Glomerular visceral epithelial cell (primary cell): Measurements from ENCODE around the gene PDZK1IP1.
"Not testable (repeated sequence)": the region's sequence is repeated elsewhere in the genome, so short reads cannot be mapped to it uniquely, and the experiment has no call there.

Experiments used
- DNase-seq: peaks from one replicate; pipeline ENCODE4 v3.0.0-alpha.2; 2016; ENCODE audit errors: extremely low spot score

PDZK1IP1 gene

DNA sequence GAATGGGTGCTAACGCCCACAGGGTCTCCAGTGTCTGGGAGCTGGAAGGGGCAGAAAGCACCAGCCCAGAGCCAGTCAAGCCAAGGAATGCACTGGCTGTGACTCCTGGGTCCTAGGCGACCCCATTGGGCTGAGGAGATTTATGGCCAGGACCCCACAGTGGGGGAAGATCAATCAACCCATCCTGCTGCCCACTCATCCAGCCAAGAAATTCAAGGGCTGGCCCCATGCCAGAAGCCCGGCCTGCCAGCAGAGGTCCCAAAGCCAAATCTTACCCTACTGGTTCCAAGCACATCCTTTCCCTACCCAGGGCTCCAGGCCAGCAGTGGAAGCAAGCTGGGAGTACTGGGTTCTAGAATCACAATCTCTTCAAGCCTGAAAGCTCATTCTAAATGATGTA is 6.8 kb upstream of the PDZK1IP1 start:
- no peak for DNase-seq

DNA sequence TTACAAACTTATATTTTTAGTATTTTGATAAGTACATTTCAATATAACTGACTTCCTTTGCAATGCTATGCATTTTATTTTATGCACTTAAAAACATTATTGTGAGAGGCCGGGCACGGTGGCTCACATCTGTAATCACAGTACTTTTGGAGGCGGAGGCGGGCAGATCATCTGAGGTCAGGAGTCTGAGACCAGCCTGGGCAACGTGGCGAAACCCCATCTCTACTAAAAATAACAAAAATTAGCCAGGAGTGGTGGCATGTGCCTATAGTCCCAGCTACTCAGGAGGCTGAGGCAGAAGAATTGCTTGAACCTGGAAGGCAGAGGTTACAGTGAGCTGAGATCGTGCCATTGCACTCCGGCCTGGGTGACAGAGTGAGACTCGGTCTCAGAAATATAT is 6.1 kb upstream of the PDZK1IP1 start:
- DNase-seq = not testable (repeated sequence)

DNA sequence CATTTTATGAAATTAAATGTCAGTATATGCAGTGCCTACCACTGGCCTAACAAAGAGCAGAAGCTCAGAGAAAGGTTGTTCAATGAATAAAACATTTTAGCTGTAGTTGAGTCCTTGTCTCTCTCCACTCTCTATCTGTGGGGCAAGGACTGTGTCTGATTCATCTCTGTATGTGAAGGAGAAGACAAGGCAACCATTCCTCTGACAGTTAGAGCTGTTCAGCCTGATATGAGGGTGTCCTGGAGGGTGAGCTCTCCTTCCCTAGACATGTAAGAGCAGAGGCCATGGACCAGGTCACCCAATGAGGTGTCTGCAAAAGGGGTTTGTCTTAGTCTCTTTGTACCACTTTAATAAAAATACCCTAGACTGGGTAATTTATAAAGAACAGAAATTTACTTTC is 4.5 kb upstream of the PDZK1IP1 start:
- no peak for DNase-seq

DNA sequence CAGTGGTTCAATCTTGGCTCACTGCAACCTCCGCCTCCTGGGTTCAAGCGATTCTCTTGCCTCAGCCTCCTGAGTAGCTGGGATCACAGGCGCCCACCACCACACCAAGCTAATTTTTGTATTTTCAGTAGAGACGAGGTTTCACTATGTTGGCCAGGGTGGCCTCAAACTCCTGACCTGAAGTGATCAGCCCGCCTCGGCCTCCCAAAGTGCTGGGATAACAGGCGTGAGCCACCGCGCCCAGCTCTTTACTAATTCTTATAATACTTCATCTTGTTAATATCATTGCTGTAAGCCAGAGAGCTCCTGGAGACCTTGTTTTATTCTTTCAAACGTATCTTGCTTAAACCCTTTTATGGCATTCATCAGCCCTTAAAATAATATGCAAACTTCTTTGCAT is 3.7 kb upstream of the PDZK1IP1 start:
- DNase-seq = not testable (repeated sequence)

DNA sequence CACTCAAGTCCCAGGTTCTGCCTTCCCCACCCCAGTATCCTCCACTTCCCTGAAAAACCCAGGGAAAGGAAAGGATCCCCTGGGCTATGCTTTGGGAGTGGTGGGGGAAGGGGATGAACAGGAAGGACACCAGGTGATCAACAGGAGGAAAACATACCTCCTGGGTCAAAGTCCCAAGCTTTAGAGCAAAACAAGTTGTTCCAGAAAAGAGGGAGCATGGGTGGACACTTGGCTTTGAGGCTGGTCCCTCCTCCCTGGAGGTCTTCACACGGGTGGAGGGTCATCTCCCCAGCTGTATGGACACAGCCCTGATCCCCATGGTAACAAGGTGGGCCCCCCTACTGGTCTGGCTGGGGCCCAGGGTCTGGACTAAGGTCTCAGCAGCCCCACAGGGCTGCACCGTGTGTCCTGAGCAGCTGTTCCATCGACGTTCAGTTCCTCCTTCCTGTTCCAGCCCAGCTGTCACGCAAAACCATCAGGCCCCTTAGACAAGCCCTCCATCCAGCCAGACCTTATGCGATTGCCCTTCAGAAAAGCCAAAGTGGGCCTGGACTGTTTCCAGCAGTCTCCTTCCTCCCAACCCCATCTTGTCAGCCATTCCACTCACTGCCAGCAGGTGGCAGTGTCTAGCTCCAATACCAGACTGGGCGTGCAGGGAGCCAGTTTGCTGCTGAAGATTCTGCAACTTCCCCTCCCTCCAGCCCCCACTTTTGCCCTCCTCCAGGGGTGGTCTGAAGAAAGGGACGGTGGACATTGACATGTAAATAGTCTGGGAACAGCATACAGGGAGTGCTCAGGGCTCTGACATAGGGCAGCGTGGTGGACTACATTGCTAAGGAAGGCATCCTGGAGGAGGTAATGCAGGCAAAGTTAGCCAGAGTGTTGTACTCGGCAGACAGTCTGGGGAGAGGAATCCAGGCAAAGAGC is 2.9 kb upstream of the PDZK1IP1 start:
- peak; percentile 84 for DNase-seq

DNA sequence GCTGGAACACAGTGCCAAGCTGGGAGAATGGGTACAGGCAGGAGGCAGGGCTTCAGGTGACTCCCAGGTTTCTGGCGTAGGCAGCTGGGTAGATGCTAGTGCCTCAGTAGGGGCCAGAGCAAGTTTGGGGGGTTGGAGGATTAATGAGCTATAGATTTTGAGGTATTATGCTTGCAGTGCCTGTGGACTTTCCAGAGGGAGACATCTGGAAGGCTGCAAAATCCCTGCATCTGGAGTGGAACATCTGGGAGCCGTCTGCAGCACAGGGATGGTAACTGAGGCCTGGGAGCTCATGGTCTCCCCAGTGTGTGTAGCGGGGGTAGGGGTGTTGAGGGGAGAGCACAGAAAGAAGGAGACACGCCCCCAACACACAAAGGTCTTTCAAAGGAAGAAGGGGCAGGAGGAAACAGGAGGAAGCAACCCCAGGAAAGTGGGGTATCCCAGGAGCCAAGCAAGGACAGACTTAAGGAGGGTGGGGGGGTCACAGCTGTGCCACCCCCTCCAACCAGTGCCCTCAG is 2.2 kb upstream of the PDZK1IP1 start:
- DNase-seq = no peak

DNA sequence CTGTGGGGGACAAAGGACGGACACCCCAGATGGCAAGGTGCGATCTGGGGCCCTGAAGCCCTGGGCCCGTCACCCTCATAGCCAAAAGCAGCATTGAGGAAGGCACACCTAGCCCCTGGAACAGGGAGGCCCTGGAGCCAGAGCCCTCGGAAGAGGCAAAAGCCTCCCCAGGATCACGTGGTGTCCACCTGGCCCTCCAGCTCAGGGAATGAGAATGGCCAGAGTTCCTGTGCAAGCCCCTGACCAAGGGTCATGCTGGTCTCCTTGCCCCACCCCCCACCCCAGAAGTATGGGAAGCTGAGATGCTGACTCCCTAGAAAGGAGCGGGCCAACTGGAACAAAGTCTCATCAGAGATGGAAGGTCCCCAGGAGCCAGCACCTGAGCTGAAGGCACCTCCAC is 1.0 kb upstream of the PDZK1IP1 start:
- DNase-seq = no peak

DNA sequence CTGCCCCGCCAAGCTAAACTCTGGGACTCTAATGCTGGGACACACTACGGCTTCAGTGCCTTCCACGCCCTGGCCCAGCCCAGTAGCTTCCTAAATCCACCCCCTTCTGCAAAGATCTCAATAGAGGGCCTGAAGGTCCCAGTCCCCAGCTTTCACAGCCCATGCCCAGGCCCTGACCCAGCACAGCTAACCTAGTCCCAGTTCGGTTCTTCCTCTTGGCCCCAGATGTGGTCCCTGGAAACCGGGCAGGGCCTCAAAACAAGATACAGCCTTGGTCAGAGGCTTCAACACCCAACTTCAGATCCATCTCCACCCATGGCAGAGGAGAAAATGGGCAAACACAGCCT is 646 bp upstream of the PDZK1IP1 start:
- DNase-seq = no peak

DNA sequence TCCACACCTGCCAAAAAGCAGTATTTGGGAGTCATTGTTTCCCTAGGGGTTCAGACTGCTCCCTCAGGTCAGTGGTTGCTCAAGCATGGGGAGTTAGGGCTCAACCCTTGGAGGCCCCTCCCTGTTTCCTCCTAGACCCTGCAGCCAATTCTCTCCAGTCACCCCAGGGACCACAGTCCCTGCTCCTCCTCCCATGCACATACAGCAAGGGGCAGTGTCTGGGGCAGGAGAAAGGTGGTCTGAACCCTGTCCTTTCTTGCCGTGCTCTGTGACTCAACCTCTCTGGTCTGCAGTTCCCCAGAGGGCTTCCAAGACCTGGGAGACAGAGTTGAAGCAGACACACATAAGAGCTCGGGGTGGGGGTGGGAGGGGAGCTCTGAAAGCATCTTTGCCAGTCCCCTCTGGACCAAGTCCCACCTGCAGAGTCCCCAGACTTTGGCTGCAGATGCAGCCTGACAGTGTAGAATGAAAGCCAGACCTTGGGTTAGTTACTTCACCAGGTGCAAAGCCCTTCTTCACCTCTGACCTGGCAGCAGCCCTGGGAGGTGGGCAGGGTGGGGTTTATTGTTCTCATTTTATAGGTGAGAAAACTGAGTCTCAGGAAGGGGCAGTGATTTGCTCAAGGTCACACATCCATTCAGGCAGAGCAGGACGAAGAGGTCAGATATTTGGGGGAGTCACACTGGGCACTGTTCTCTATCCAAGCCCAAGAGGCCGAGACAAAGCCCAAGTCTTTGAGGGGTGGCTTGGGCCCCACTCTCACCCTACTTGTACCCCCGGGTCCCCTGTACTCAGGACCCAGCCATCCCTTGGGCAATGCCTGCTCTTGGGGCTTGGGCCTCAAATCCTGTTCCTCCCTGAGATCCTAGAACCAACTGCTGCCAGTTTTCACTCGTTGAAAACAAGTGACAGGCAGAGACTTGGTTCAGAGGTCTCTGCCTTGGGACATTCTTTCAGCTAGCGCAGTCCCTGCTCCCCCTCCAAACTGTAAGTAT is 748 bp downstream of the PDZK1IP1 start:
- no peak for DNase-seq

DNA sequence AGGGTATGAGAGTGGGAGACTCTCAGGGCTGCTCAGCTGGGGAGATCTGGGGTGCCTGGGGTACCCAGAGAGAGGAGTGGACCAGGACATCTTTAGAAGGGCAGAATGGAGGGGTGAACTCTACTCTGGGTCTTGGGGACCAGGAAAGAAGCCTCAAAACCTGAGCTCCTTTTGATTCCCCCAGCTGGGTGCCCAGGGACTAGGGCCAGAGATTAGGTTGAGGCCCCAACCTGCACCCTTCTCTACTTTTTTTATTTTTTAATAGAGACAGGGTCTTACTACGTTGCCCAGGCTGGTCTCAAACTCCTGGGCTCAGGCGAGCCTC is 1.9 kb downstream of the PDZK1IP1 start:
- no peak for DNase-seq

DNA sequence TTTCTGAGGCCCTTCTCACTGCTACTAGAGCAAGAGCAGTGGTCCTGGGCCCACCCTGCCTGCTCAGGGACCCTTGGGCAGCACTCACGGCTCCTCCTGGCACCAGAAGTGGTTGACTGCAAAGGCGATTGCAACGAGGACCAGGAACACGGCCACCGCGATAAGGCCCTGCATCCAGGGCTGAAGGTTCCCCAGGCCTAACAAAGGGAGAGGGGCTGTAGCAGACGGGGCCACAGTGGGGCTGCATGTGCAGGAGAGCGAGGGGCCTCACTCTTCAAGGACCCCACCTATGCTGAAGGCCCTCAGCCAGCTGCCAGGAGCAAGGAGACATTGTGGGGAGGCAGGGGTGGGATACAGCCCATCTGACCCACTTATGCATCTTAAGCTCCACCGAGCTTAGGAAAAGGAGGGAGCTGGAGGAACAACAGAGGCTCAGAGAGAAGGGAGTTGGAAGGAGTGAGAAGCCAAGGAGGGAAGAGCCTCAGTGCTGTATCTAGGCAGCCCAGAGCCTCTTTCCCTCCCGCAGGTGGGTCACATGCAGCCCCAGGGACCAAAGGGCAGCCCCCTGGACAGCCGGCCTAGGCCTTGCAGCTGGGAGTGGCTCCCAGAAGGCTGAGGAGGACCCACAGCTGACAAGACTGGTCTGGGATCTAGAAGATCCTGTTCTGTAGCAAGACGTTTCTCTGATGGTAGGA is 2.5 kb downstream of the PDZK1IP1 start:
- DNase-seq = no peak

DNA sequence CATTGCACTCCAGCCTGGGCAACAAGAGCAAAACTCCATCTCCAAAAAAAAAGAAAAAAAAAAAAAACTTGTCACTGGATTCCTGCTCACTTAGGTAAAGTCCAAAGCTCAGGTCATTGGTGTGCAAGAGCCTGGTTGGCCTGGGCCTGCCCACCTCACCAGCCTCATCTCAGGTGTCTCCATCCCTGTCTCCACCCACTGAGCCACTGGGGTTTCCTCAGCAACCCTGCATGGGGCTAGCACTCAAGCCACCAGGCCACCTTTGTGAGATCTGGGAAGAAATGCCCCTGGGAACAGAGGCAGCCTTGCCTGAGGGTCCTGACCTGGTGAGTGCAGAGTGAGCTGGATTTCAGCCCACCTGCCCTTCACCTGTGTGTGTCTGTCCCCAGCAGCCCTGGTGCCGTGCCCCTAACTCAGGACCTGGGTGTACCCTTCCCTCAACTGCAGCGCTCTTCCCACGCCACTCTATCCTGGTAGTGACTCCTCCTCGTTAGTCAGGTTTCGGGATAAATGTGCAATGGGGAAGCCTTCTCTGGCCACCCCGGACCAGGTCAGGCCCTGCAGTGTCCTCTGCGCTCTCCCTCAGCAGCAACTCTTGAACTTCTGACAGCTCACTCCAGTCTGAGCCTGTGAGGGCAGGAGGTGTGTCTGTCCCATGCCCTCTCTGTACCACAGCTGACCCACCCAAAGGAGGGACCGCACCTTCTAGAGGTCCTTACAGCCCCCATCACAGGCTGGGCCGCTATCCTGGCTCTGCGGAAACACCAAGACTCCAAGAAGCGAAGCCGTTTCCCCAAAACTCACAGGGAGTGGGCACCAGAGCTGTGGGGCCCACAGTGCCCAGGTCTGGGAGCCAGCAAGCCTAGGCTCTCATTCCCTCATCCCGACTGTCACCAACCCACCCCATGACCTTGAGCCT is 3.3 kb downstream of the PDZK1IP1 start:
- DNase-seq = no peak

DNA sequence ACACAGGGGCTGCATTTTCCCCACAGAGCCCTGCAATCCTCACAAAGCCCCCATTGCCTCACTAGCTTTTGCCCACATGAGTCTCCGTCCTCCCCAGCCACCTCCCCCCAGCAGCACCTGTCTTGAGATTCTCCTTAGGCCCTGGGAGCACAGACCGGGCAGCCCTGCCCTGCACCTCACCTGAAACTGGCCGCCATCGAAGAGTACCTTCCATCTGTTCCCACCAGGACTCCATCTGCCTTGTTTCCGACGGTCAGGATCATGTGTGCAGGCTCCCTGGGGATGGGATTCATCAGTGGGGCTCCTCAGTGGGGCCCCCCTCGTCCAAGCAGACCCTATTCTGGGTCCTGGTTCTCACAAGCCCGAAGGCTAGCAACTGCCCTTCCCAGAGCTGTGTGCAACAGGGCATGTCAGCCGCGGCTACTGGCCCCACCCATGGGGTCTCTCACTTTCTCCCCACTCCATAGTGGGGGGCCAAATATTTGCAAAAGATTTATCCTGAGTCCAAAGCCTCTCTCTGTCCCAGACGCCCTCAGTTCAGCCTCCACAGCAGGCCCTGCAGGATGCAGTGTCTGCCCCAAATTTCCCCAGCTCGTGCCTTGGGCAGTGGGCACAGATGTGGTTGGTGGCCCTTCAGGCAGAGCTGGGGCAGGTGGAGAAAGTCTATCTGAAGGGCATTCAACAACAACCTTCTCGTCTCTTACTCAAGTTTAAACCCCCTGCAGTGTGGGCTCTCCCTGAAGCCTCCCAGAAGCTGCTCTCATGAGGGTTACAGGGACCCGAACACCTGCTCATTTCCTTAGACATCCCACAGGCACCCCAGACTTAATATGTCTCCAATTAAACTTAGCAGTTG is 4.8 kb downstream of the PDZK1IP1 start:
- no peak for DNase-seq

DNA sequence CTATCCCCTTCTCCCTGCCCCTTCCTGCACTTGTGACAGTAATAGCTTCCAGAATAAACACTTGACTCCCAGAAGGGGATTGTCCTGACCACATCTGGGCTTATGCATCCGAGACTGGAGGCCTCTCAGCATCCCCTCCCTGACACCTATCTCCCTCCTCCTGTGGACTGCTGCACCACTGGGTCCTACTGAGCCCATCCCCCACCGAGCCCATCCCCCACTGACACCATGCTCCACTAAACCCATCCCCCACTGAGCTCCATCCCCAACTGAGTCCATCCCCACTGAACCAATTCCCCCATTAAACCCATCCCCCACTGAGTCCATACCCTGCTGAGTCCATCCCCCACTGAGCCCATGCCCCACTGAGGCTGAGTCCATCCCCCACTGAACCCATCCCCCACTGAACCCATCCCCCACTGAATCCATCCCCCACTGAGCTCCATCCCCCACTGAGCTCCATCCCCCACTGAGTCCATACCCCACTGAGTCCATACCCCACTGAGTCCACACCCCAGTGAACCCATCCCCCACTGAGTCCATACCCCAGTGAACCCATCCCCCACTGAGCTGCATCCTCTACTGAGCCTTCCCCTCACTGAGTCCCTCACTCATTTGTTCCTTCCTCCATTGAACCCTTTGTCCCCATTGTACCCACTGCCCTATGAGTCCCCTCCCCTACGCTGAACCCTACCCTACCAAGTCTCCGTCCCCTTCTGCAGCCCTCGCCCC is 5.6 kb downstream of the PDZK1IP1 start:
- peak; percentile 90 for DNase-seq

DNA sequence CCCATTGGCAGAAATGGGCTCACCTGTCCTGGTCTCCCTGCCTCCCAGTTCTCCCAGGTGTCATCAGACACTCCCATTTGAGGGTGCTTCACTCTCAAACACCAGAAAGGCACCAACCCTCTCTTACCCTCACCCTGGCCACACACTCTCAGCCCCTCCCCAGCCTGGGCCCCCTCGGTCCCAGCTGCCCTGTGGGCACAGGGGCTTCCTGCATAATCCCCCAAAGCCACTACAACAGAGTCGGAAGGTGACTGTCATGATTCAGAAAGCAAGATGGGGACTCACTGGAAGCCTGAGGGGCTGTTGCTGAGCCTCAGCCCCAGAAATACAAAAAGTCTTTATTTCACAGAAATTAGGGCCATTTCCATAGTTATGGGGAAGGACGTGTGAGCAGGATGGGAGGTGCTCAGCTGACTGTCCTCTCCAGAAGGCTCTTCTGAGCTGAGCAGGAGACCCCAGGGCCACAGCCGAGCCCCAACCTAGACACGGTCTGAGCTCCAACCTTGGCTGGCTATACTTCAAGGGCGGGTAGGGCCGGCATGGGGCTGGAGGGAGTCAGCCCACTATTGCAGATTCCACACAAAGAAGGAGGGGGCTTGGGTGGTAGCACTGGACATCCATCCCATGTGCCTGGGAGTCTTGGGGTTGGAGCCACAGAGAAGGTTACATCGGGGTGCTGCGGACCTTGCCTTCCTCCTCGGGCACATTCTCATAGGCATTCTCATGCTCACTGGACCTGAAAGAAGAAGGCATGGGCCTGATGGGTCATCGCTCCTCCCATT is 6.3 kb downstream of the PDZK1IP1 start:
- DNase-seq = no peak

DNA sequence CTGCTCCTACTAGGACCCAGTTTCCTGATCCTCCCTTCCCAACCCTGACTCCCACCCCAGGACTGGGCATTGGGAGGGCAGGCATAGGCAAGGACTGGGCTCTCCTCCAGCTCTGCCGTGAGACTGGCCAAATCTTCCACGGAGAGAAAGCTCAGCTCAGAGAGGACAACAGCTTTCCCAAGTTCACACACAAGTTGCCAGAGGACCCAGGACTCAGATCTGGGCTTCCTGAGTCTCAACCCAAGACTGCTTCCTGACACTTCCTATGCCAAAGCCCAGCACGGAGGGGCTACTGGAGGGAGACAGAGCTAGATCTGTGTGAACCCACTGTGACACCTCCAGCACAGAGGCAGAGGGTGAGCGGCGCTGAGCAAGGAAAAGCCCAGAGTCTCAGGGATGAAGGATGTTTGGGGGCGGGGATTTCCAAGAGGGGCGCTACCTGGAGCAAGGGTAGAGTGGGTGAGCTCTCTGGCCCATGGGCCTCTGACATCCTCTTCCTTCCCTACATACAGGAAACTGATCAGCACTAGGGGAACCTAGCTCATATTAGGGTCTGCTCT is 7.1 kb downstream of the PDZK1IP1 start:
- no peak for DNase-seq

DNA sequence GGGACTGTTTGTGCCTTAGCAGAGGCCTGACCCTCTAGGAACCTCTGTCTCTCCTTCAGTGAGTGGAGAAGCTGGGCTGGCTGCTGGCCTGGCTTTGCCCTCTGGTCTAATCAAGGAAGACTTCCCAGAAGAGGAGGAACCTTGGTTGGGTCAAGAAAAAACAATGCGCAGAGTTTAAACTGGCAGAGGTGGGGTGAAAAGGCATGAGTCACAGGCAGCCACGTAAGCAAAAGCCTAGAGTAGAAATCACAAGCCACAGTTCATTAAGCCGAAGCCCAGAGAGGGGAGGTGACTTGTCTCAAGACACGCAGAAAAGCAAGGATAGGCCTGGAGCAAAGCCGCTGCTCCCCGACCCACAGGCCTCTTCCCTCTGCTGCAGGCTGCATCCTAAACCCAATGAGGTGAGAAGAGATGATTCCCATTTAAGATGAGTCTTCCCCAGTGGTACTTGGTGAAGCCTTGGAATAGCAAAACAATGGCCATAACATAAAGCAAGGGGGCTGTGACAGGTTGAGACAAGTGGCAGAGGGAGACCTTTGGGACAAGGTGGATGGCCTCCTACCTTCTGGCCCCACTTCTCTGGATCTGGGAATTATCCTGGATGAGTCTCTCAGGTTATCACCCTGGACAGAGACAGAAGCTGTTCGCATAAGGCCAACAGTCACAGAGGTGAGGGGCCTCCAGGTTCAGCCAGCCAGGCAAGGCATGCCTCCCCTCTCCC is 7.7 kb downstream of the PDZK1IP1 start:
- DNase-seq = peak; percentile 86
